ENCODE measurements around the gene FDXACB1. TPM values are rescaled to one million over a fixed set of nuclear protein-coding genes. Genes with fewer than 3 reads are reported as not detected.

Gene FDXACB1
- total and polyA plus RNA-seq, 9 of the 15 experiments (the other 6 are each of a cell fraction or from before 2014, with no cell fraction given) = 3.2 to 7.5 (median 5.3) TPM

DNA sequence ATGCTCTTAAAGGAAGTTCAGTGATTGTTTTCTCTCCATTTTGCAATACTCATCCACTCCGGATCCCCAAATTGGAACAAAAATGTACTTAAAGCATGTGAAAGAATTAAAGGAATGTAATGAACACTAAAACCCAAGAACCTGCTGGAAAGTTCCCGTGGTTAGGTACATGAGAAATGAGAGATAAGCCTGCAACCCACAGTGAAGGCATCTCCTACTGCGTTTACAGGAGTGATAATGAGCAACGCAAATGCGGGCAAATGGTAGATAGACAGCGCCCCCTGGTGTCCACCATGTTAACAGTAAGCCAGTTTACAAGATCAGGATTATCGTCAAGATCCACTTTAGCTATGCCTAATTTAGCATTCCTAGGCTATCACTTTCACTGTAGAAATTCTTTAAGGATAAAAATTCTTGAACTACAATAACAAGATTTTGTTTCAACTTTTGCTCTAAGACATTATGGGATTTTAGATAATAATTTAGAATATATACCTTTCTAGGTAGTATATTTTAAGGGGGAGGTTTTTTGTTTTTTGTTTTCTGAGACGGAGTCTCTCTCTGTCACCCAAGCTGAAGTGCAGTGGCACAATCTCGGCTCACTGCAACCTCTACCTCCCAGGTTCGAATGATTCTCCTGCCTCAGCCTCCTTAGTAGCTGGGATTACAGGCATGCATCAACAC, 37.5 kb downstream of the FDXACB1 start (continued):
- no peak for TF ChIP-seq MGA (IDR thresholded peaks at IDR 0.05)
- TF ChIP-seq ZNF41 (CRISPR knock-in tag; conservative IDR thresholded peaks at IDR 0.05) = no peak
- TF ChIP-seq ZNF140 (CRISPR knock-in tag; IDR thresholded peaks at IDR 0.05) = no peak
- no peak for TF ChIP-seq COPS2 (conservative IDR thresholded peaks at IDR 0.05)
- no peak for TF ChIP-seq KAT7 (CRISPR knock-in tag; IDR thresholded peaks at IDR 0.05; ENCODE audit: borderline replicate concordance)
- no peak for TF ChIP-seq ZNF655 (CRISPR knock-in tag; IDR thresholded peaks at IDR 0.05)
- no peak for TF ChIP-seq ZNF23 (CRISPR knock-in tag; IDR thresholded peaks at IDR 0.05)
- TF ChIP-seq NCOR1 (IDR thresholded peaks at IDR 0.05) = peak; percentile 30; the same call in 1 of the 2 replicates
- TF ChIP-seq ZKSCAN1 (IDR thresholded peaks at IDR 0.05; ENCODE audit: low read depth, low read length) = no peak
- TF ChIP-seq ARID2 (IDR thresholded peaks at IDR 0.05) = peak; percentile 69
- peak; percentile 54 for TF ChIP-seq CBFA2T3 (IDR thresholded peaks at IDR 0.05)
- TF ChIP-seq, protein P1, sequence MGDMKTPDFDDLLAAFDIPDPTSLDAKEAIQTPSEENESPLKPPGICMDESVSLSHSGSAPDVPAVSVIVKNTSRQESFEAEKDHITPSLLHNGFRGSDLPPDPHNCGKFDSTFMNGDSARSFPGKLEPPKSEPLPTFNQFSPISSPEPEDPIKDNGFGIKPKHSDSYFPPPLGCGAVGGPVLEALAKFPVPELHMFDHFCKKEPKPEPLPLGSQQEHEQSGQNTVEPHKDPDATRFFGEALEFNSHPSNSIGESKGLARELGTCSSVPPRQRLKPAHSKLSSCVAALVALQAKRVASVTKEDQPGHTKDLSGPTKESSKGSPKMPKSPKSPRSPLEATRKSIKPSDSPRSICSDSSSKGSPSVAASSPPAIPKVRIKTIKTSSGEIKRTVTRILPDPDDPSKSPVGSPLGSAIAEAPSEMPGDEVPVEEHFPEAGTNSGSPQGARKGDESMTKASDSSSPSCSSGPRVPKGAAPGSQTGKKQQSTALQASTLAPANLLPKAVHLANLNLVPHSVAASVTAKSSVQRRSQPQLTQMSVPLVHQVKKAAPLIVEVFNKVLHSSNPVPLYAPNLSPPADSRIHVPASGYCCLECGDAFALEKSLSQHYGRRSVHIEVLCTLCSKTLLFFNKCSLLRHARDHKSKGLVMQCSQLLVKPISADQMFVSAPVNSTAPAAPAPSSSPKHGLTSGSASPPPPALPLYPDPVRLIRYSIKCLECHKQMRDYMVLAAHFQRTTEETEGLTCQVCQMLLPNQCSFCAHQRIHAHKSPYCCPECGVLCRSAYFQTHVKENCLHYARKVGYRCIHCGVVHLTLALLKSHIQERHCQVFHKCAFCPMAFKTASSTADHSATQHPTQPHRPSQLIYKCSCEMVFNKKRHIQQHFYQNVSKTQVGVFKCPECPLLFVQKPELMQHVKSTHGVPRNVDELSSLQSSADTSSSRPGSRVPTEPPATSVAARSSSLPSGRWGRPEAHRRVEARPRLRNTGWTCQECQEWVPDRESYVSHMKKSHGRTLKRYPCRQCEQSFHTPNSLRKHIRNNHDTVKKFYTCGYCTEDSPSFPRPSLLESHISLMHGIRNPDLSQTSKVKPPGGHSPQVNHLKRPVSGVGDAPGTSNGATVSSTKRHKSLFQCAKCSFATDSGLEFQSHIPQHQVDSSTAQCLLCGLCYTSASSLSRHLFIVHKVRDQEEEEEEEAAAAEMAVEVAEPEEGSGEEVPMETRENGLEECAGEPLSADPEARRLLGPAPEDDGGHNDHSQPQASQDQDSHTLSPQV (IDR thresholded peaks at IDR 0.05) = peak; percentile 53

Measured in K562 (cell line).